G401 (cell line): ENCODE measurements around the gene TRIP12. TPM values are rescaled to one million over a fixed set of nuclear protein-coding genes. Genes with fewer than 3 reads are reported as not detected.
"Not testable (repeated sequence)": the region's sequence is repeated elsewhere in the genome, so short reads cannot be mapped to it uniquely, and the experiment has no call there.

ENCODE experiments used
- DNase-seq: peaks from one replicate; pipeline ENCODE4 v3.0.0-alpha.2; 2015; ENCODE audit warnings: low spot score
- in situ Hi-C: cut with HindIII; loops from 2 replicates; pipeline ENCODE4 v1.10.0; 2016; ENCODE audit warnings: low sequenced_read_pairs, mixed read lengths
- total RNA-seq: library from RNA; depleted of rRNA; stranded (reverse); fragments of >200 nt; shearing (Covaris generic); gene quantifications from 2 replicates; pipeline ENCODE4 v1.2.3, GENCODE V29; 2014

Gene TRIP12
- total RNA-seq, 1 experiment from 2014 or later: 101 TPM

- in situ Hi-C loops, DNase-seq: not testable (repeated sequence)
Measured at GRCh38 chr2:229850355-229851275, 71.2 kb downstream of the TRIP12 start.

DNA sequence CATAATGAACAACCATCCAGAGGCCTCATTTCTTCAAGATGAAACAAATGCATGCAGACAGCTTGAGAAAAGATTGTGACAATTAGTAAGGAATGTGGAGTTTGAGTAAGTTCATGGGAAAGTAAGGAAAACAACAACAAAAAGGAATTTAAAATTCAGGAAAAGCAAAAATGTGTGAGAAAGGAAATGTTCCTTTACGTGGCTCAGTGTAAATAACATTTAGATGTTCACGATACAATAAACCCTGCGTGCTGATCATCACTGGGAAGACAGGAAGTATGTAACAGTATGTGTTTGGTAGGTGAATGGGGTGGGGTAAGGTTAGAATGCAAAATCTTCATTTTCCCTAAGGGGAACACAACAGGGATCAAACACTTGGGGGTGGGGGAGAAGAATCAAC, 72.7 kb downstream of the TRIP12 start:
- in situ Hi-C loops: no loop called here
- DNase-seq: no peak

- in situ Hi-C loops: no loop called here
- no peak for DNase-seq
Measured at GRCh38 chr2:229843613-229844012, 78.2 kb downstream of the TRIP12 start.

GRCh38 chr2:229838729-229839128, 83.1 kb downstream of the TRIP12 start:
- no peak for DNase-seq
- in situ Hi-C loops: no loop called here

DNA sequence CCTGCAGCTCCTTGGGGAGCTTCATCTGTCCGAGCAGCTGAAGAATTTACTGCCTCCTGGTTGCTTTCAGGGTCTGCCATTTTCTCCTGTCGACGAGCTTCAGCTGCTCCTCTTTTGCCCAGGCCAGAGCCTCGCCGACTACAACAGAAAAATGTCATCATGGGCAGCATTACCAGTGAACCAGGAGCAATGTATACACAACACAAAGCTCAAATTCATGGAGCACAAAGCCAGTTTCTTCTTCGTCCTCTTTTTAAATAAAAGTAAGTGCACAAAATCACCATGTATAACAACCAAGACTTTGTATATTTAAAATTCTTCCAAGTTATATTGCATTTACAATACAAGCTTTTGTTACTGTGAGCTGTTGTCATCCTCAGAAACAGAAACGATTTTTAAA, 85.0 kb downstream of the TRIP12 start:
- no peak for DNase-seq
- in situ Hi-C loops: no loop called here

GRCh38 chr2:229835596-229836283, 86.1 kb downstream of the TRIP12 start:
- no peak for DNase-seq
- in situ Hi-C loops: no loop called here

DNA sequence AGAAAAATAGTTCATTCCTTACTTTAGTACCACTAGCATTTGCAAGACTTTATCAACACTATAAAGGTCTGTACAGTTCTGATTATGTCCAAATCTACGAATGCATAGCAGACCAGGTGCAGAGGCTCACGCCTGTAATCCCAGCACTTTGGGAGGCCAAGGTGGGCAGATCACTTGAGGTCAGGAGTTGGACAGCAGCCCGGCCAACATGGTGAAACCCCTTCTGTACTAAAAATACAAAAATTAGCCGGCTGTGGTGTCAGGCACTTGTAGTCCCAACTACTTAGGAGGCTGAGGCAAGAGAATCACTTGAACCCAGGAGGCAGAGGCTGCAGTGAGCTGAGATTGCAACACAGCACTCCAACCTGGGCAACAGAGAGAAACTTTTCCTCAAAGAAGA, 87.4 kb downstream of the TRIP12 start:
- DNase-seq, in situ Hi-C loops: not testable (repeated sequence)

DNA sequence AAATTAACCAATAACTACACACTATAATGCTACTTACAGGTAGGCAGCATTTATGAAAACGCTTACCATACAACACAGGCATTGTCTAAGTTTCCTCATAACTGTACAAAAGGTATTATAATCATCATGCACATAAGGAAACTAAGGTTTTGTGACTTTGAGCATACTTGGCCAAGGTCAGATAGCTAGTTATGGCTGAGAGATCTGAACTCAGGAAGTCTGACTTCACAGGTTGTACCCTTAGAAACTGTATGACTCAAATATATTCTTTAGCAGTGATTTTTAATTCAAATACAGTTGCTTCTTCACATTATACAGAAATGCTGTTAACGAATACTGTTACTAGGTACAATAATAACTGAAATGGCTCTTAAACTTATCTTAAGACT, 89.3 kb downstream of the TRIP12 start:
- no peak for DNase-seq
- in situ Hi-C loops: no loop called here

- DNase-seq: no peak
- in situ Hi-C loops: no loop called here
Measured at GRCh38 chr2:229831805-229832509, 89.9 kb downstream of the TRIP12 start.

GRCh38 chr2:229825476-229825875, 96.3 kb downstream of the TRIP12 start:
- in situ Hi-C loops: no loop called here
- no peak for DNase-seq

GRCh38 chr2:229821316-229821715, 100.5 kb downstream of the TRIP12 start:
- DNase-seq: no peak
- in situ Hi-C loops: no loop called here

GRCh38 chr2:229818230-229818629, 103.6 kb downstream of the TRIP12 start:
- in situ Hi-C loops: no loop called here
- no peak for DNase-seq

DNA sequence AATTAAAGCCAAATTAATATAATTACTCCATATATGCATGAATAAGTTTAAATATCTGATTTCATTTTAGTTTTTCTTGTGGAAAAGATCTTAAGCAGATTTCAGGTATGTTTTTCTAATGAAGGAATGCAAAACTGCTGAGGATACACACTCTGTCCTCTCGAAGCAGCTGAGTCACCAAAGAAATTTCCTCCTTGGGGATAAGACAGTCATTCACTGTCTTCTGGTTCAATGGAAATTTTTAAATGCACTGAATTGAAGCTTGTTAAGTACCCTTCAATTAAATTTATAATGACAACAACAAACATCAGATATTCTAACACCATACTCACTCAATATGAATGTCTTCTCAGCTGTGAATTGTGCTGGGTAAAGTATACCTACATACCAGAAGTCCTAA, 106.0 kb downstream of the TRIP12 start:
- in situ Hi-C loops: no loop called here
- no peak for DNase-seq

DNA sequence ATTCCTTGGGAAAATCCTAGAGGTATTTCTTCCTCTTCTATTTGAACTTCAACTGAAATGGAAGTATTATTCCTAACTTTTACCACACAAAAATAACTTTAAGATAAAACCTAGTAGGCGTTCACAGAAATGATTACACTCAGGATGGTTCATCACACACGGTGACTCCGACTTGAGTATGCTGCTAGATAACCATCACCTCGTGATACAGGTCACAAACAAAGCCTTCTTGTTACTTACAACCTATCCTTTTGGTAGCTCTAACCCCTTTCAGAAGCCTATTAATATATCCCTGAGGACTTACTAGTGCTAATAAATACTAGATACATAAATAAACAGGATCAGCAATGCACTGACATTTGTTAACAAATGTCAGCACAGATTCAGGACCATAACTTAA, 106.5 kb downstream of the TRIP12 start:
- in situ Hi-C loops: no loop called here
- DNase-seq: no peak

DNA sequence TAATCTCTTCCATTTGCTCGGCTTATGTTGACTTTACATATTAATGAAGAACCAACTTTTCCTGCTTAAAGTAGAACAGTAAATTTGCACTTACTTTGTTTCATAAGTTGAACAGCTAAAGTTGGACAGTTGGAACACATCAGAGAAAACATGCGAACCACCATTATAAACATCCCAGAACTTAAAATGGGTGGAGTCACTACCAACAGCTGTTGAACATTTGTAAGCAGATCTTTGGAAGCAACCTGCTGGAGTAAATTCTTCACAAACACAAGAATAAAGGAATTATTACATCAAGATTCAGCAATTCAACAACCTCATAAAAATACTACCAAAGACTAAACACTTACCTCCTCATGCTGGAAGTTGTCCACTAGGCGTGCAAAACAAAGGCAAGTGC, 111.0 kb downstream of the TRIP12 start:
- DNase-seq: no peak
- in situ Hi-C loops: no loop called here

DNA sequence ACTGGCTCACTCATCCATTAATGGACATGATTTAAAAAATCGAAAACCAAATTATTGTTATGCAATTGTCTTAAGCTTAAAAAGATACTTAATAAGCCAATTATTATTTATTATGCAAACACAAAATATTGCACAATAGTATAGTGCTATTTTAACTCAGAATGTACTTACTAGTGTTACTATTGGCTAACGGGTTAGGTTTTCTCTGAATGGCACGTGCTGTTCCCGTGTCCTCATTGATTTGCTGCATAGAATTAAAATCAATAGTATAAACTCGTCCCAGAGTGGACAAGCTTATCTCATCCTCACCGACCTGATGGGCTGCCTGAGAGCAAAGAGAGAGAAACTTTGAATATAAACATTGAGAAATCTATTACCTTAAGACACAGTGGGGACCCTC, 116.2 kb downstream of the TRIP12 start:
- in situ Hi-C loops: no loop called here
- DNase-seq: no peak

DNA sequence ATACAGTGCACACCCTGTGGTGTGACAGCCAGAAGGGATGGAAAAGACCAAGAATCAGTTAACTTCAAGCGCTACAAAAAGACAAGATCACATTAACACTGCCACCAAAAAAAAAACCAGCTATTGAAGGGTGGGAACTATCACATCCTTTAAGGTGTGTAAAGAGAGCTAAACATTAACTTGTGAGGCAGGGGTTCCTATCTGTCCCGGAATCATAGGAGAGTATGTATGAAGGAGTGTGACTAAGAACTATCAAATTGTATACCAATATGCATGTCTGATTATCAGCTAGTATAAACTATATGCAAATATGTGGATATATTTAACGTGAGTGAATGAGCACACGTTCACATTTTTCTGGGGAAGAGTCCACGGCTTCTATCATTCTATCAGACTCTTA, 119.0 kb downstream of the TRIP12 start:
- in situ Hi-C loops: no loop called here
- no peak for DNase-seq

- peak; percentile 87 for DNase-seq
- in situ Hi-C loops: no loop called here
Measured at GRCh38 chr2:229800997-229801754, 120.6 kb downstream of the TRIP12 start.

- DNase-seq: peak; percentile 70
- in situ Hi-C loops: no loop called here
Measured at GRCh38 chr2:229798446-229799155, 123.2 kb downstream of the TRIP12 start.
